ENCODE measurements around the gene GPC1.

DNA sequence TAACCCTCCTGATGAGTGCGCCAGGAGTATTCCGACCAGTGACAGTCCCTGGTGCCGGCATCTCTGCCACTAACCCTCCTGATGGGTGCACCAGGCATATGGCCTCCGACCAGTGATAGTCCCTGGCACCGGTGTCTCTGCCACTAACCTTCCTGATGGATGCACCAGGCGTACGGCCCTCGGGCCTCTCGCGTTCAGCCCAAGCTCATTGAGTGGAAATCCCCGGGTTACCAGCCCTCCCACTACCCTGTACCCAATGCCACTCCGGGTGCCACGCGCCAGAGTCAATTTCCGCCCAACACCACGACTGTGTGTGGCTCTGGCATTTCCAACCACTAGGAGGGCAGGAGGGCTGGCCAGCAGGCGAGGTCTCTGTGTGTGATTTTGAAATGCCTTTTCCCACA lies 11.7 kb upstream of the GPC1 start:
- TF ChIP-seq CTCF (IDR thresholded peaks at IDR 0.05): no peak
- no peak for TF ChIP-seq POLR2AphosphoS5 (IDR thresholded peaks at IDR 0.05)
